Aorta (tissue), 5 donors: Measurements from ENCODE around the gene APOBEC3C. TPM values are rescaled to one million over a fixed set of nuclear protein-coding genes. Genes with fewer than 3 reads are reported as not detected.
"Not testable (repeated sequence)": the region's sequence is repeated elsewhere in the genome, so short reads cannot be mapped to it uniquely, and the experiment has no call there.

ENCODE experiments used
- ATAC-seq: fragments of 200-7000 bp; cut with Tn5 transposase; one replicate; pipeline ENCODE4 v1.9.1; 2022; ENCODE audit warnings: moderate library complexity; ENCODE audit not compliant: low FRiP score
- DNase-seq, 2 donors: peaks; one replicate each; pipeline ENCODE4 v3.0.0-alpha.2; 2020
- H3K27ac ChIP-seq, 2 donors: one replicate each; pipeline ENCODE4 v1.5.1; 2013; ENCODE audit warnings: low read length in 2 of 2, mild to moderate bottlenecking in 2 of 2, moderate library complexity in 2 of 2, control low read depth in 1 of 2, inconsistent platforms in 1 of 2, low read depth in 1 of 2
- H3K27me3 ChIP-seq, 2 donors: one replicate each; pipeline ENCODE4 v1.6.1; 2013; ENCODE audit warnings: control low read depth in 1 of 2, low read length in 1 of 2, mild to moderate bottlenecking in 1 of 2, moderate library complexity in 1 of 2; ENCODE audit not compliant: insufficient read depth in 2 of 2, control insufficient read depth in 1 of 2
- H3K36me3 ChIP-seq, 2 donors: one replicate each; pipeline ENCODE4 v1.6.1; 2013; ENCODE audit warnings: control low read depth in 1 of 2, low read length in 1 of 2, mild to moderate bottlenecking in 1 of 2; ENCODE audit not compliant: insufficient read depth in 2 of 2, control insufficient read depth in 1 of 2
- H3K4me1 ChIP-seq, 2 donors: one replicate each; pipeline ENCODE4 v1.6.1; 2013; ENCODE audit warnings: low read length in 2 of 2, control low read depth in 1 of 2, mild to moderate bottlenecking in 1 of 2, moderate library complexity in 1 of 2; ENCODE audit not compliant: insufficient read depth in 2 of 2, control insufficient read depth in 1 of 2
- H3K4me3 ChIP-seq, 2 donors: one replicate each; pipeline ENCODE4 v1.5.1; 2013; ENCODE audit warnings: low read length in 2 of 2, control low read depth in 1 of 2, mild to moderate bottlenecking in 1 of 2
- H3K9me3 ChIP-seq: one replicate; pipeline ENCODE4 v1.6.1; 2013; ENCODE audit warnings: mild to moderate bottlenecking, low read length; ENCODE audit not compliant: control insufficient read depth
- WGBS, 2 donors: extraction: QIAGEN DNeasy Blood & Tissue Kit; methylation state at CpG; one replicate each; pipeline ENCODE4 v1.1.7; 2013; 5-methylcytosine and 5-hydroxymethylcytosine counted together
- intact Hi-C, 2 donors: fragments of 100-400 bp; cut with DNase I; formaldehyde crosslinking; loops; one replicate each; pipeline versions ENCODE4 v1.14.2 to v1.15.0; 2022
- polyA plus RNA-seq, 2 donors: library from polyadenylated mRNA; stranded (reverse); fragments of 200-250 nt; gene quantifications; one replicate each; pipeline ENCODE4 v1.2.3, GENCODE V29; 2013
- total RNA-seq, 2 donors: library from RNA; stranded (reverse); fragmentation: NEBNext Ultra II Directional; extraction: Animal tissue kit (Norgen Biotek cat#: 25700); gene quantifications; one replicate each; pipeline ENCODE4 v1.2.1, GENCODE V29; 2021
- donor health status: healthy with polysubstance abuse.
- donor health status: Bipolar disorder and iron deficiency.
- donor health status: DM: no; HTN: no; CAD: no.
- donor health status: DM: no; HTN: no; CAD: no.
- donor health status: DM: yes; HTN: yes; CAD: no.

The APOBEC3C gene
- total and polyA plus RNA-seq, 4 donors: 12.4 to 25.3 (median 17.8) TPM

DNA sequence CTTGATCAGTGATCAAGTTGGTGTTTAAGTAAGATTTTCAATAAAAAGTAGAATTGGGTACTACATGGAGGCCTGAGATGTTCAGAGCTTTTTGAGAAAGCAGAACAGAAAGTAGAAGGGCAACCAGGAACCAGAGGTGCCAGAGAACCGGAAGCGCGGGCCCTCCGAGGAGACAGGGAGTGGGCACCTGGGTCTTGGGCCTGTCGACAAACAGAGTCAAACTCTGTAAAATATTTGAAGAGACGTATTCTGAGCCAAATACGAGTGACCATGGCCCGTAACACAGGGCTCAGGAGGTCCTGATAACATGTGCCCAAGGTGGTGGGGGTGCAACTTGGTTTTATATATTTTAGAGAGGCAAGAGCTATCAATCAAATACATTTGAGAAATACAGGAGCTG, 49.8 kb downstream of the APOBEC3C start:
- H3K36me3 ChIP-seq, H3K27ac ChIP-seq, H3K4me3 ChIP-seq, H3K27me3 ChIP-seq, DNase-seq, ATAC-seq, H3K9me3 ChIP-seq, H3K4me1 ChIP-seq, intact Hi-C loops: not testable (repeated sequence)
- 89 to 90% methylated on average over 8 of the region's 8 CpGs for WGBS, 2 donors

GRCh38 chr22:39066442-39067276, 52.6 kb downstream of the APOBEC3C start:
- H3K27ac ChIP-seq, ATAC-seq, H3K9me3 ChIP-seq, H3K36me3 ChIP-seq, DNase-seq, H3K27me3 ChIP-seq, intact Hi-C loops, H3K4me3 ChIP-seq, H3K4me1 ChIP-seq: not testable (repeated sequence)
- WGBS, 2 donors: 84 to 85% methylated on average over 9 of the region's 9 CpGs

DNA sequence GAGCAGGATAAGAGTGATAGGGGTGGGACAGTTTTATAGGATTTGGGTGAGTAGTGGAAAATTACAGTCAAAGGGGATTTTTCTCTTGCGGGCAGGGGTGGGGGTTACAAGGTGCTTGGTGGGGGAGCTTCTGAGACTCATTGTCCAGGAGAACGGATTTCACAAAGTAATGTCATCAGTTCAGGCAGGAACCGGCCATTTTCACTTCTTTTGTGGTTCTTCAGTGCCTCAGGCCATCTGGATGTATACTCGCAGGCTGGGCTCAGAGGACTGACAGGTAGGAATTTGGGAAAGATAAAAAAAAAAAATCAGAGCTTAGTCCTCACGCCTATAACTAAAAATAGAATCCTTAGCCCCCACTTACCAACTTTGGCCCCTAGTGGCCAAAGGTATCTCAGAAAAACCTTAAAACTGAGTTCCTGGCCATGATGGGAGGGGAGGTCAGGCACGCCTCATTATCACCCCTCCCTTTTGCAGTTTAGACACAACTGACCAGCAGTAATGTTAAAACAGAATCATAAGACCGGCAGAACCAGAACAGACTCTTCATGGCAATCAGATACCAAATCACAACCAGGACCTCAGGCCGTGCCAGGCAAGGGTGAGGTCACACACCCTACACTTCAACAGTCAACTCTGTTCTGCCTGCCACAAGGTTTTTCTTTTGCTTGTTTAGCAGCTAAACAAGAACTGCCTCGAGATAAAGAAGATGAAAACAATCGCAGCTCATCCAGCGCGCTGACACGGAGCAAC, 54.2 kb downstream of the APOBEC3C start:
- intact Hi-C loops: no loop called here
- Histone ChIP-seq H3K27me3 (no peaks in the 10 kb centered on the region), H3K4me3 (no peak overlapping the region), H3K36me3 (no peaks in the 10 kb centered on the region), H3K4me1 (no peaks in the 10 kb centered on the region), H3K9me3 (no peaks in the 10 kb centered on the region), H3K27ac (no peak overlapping the region)
- 75 to 81% methylated on average over 12 to 13 of the region's 13 CpGs for WGBS, 2 donors
- ATAC-seq: no peak
- no peak for DNase-seq

Other genes with a start within 250 kb of the APOBEC3C start
- 10 to 100 TPM in 1 of 2 donors, 1 to 10 TPM in 1; 8.2 to 10.8 TPM for gene DNAL4, start 220.1 kb upstream of the APOBEC3C start, total RNA-seq
- 10 to 100 TPM in 1 of 2 donors, 1 to 10 TPM in 1; 8.8 to 14.3 TPM for gene DNAL4, start 220.1 kb upstream of the APOBEC3C start, polyA plus RNA-seq
- 10 to 100 TPM; 16.5 to 21.9 TPM for gene NPTXR, start 170.2 kb upstream of the APOBEC3C start, total RNA-seq
- gene NPTXR, start 170.2 kb upstream of the APOBEC3C start, polyA plus RNA-seq: 10 to 100 TPM in 1 of 2 donors, 1 to 10 TPM in 1; 6.1 to 11.3 TPM
- 100 to 1,000 TPM in 1 of 2 donors, 10 to 100 TPM in 1; 97.2 to 104 TPM for gene CBX6, start 142.0 kb upstream of the APOBEC3C start, total RNA-seq
- 10 to 100 TPM; 17.5 to 38.9 TPM for gene CBX6, start 142.0 kb upstream of the APOBEC3C start, polyA plus RNA-seq
- gene APOBEC3A, start 56.6 kb upstream of the APOBEC3C start, total RNA-seq: 1 to 10 TPM; 1.4 to 7.3 TPM
- gene APOBEC3A, start 56.6 kb upstream of the APOBEC3C start, polyA plus RNA-seq: 1 to 10 TPM in 1 of 2 donors, not detected in 1; 4.4 TPM
- 1 to 10 TPM in 1 of 2 donors, not detected in 1; 1.4 TPM for gene APOBEC3B, start 31.9 kb upstream of the APOBEC3C start, total RNA-seq
- gene APOBEC3B, start 31.9 kb upstream of the APOBEC3C start, polyA plus RNA-seq: 1 to 10 TPM in 1 of 2 donors, not detected in 1; 2.0 TPM
- gene APOBEC3D, start 6.9 kb downstream of the APOBEC3C start, total RNA-seq: 1 to 10 TPM; 1.8 to 4.9 TPM
- gene APOBEC3D, start 6.9 kb downstream of the APOBEC3C start, polyA plus RNA-seq: 1 to 10 TPM in 1 of 2 donors, under 1 TPM in 1; 0.95 to 1.4 TPM
- 1 to 10 TPM; 6.3 to 9.4 TPM for gene APOBEC3F, start 26.6 kb downstream of the APOBEC3C start, total RNA-seq
- 1 to 10 TPM; 4.9 to 9.5 TPM for gene APOBEC3F, start 26.6 kb downstream of the APOBEC3C start, polyA plus RNA-seq
- 1 to 10 TPM; 7.0 to 9.5 TPM for gene APOBEC3G, start 63.0 kb downstream of the APOBEC3C start, total RNA-seq
- 10 to 100 TPM in 1 of 2 donors, 1 to 10 TPM in 1; 6.3 to 10.1 TPM for gene APOBEC3G, start 63.0 kb downstream of the APOBEC3C start, polyA plus RNA-seq
- gene APOBEC3H, start 83.0 kb downstream of the APOBEC3C start, total RNA-seq: not detected
- gene APOBEC3H, start 83.0 kb downstream of the APOBEC3C start, polyA plus RNA-seq: not detected
- 10 to 100 TPM; 90.5 to 93.4 TPM for gene CBX7, start 138.4 kb downstream of the APOBEC3C start, total RNA-seq
- 100 to 1,000 TPM in 1 of 2 donors, 10 to 100 TPM in 1; 74.8 to 110 TPM for gene CBX7, start 138.4 kb downstream of the APOBEC3C start, polyA plus RNA-seq
- 10 to 100 TPM in 1 of 2 donors, 1 to 10 TPM in 1; 6.7 to 20.7 TPM for gene PDGFB, start 230.7 kb downstream of the APOBEC3C start, total RNA-seq
- gene PDGFB, start 230.7 kb downstream of the APOBEC3C start, polyA plus RNA-seq: 1 to 10 TPM in 1 of 2 donors, under 1 TPM in 1; 0.97 to 1.9 TPM